Vagina (tissue), 2 donors: Measurements from ENCODE around the gene CTBP2.

Experiments
- CTCF ChIP-seq, 3 experiments: fragments of 450-650 bp in 2 of 3; fragments of 200-600 bp in 1 of 3; sonication (generic) in 1 of 3; IDR thresholded peaks; one replicate each; pipeline ENCODE4 v1.5.1; 2017 to 2019; ENCODE audit warnings: antibody characterized with exemption in 3 of 3, mild to moderate bottlenecking in 2 of 3, moderate library complexity in 2 of 3
- POLR2A ChIP-seq, 2 donors: fragments of 450-650 bp; IDR thresholded peaks; one replicate each; pipeline ENCODE4 v1.6.1; 2017; ENCODE audit warnings: antibody characterized with exemption in 2 of 2, mild to moderate bottlenecking in 2 of 2, moderate library complexity in 2 of 2

- TF ChIP-seq CTCF (IDR thresholded peaks at IDR 0.05) (no peak), POLR2A (IDR thresholded peaks at IDR 0.05) (no peak)
These were observed 4.1 kb upstream of the CTBP2 start for GRCh38 chr10:125164421-125164820.
